ENCODE measurements around the gene FCAMR.
A peak's percentile ranks its signal among the peaks of the same experiment; 100 is the strongest.

The FCAMR gene

GRCh38 chr1:206970446-206970845, at the start of gene FCAMR:
Gene FCAMR, minus strand, starts transcription at chr1:206970460. Its CDS starts 335 bp downstream, at chr1:206970125.
- DNase-seq: no peak

GRCh38 chr1:207019661-207020060, 49.4 kb upstream of the FCAMR start:
- DNase-seq: no peak

- no peak for DNase-seq
Measured at GRCh38 chr1:207019161-207019560, 48.9 kb upstream of the FCAMR start.

GRCh38 chr1:207018707-207019106, 48.4 kb upstream of the FCAMR start:
- DNase-seq: no peak

GRCh38 chr1:207017615-207018559, 47.6 kb upstream of the FCAMR start:
- no peak for DNase-seq

- no peak for DNase-seq
Measured at GRCh38 chr1:207015791-207016190, 45.5 kb upstream of the FCAMR start.

GRCh38 chr1:207014728-207015127, 44.5 kb upstream of the FCAMR start:
- no peak for DNase-seq

- no peak for DNase-seq
Measured at GRCh38 chr1:207013321-207014085, 43.2 kb upstream of the FCAMR start.

- no peak for DNase-seq
Measured at GRCh38 chr1:207010726-207011125, 40.5 kb upstream of the FCAMR start.

GRCh38 chr1:207009945-207010344, 39.7 kb upstream of the FCAMR start:
- no peak for DNase-seq

- no peak for DNase-seq
Measured at GRCh38 chr1:207009182-207009850, 39.1 kb upstream of the FCAMR start.

GRCh38 chr1:207007352-207008033, 37.2 kb upstream of the FCAMR start:
- DNase-seq: peak; percentile 38 to 57

- no peak for DNase-seq
Measured at GRCh38 chr1:207006914-207007313, 36.7 kb upstream of the FCAMR start.

GRCh38 chr1:207006083-207006482, 35.8 kb upstream of the FCAMR start:
- no peak for DNase-seq

GRCh38 chr1:207004931-207005830, 34.9 kb upstream of the FCAMR start:
- peak in 1 of 2 experiments; percentile 59 for DNase-seq

GRCh38 chr1:207003210-207003609, 33.0 kb upstream of the FCAMR start:
- no peak for DNase-seq

- no peak for DNase-seq
Measured at GRCh38 chr1:207002724-207003146, 32.5 kb upstream of the FCAMR start.

- DNase-seq: no peak
Measured at GRCh38 chr1:207001492-207002245, 31.4 kb upstream of the FCAMR start.

- DNase-seq: no peak
Measured at GRCh38 chr1:207000651-207001291, 30.5 kb upstream of the FCAMR start.

- no peak for DNase-seq
Measured at GRCh38 chr1:206998816-206999215, 28.6 kb upstream of the FCAMR start.
